ENCODE measurements around the gene NPAS4. TPM values are rescaled to one million over a fixed set of nuclear protein-coding genes. Genes with fewer than 3 reads are reported as not detected.

Gene NPAS4
- total and polyA plus RNA-seq, 9 of the 15 experiments (the other 6 are each of a cell fraction or from before 2014, with no cell fraction given), result not detected

DNA sequence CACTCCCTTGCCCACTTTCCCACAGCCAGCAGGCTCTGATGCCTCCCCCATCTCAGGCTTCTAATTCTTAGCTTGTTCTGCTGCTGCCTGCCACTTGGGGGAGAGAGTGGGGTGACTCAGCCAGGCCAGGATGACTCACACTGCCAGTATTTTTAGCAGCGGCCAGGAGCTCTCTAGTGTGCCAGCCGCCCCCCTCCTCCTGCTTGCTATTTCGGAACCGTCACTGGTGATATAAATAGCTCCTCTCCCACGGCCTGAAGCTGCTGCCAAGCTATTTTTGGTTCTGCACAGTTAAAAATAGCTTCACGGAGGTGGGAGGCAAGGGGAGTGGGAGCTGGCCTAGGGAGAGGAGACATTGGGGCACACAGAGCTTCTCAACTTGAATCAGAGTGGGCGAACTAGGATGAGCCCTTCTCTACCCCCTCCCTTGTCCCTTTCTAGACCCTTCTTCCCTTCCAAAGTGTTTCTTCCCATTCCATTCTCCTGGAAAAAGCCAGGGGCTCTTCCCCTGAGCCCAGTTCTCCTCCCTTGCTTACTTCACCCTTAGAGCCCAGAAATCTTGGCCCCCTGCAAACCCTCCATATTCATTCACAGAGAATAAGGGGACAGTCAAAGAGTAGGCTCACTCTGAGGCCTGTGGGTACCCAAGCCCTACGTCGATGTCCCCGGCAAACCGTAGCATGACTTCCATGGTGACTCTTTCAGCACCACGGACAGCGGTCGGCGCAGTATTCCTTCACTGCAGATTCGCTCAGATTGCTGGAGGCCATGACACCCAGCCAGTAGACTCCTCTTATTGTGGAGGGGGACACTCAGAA is 2.5 kb upstream of the NPAS4 start (continued):
- TF ChIP-seq, protein P1, sequence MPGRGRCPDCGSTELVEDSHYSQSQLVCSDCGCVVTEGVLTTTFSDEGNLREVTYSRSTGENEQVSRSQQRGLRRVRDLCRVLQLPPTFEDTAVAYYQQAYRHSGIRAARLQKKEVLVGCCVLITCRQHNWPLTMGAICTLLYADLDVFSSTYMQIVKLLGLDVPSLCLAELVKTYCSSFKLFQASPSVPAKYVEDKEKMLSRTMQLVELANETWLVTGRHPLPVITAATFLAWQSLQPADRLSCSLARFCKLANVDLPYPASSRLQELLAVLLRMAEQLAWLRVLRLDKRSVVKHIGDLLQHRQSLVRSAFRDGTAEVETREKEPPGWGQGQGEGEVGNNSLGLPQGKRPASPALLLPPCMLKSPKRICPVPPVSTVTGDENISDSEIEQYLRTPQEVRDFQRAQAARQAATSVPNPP (IDR thresholded peaks at IDR 0.05; ENCODE audit: borderline replicate concordance, insufficient read depth, insufficient read length), result no peak
- TF ChIP-seq SREBF2 (CRISPR knock-in tag; IDR thresholded peaks at IDR 0.05) (0 out of 2 replicates have a peak, but pooled peaks have one; percentile 10), TSC22D4 (tag; IDR thresholded peaks at IDR 0.05) (no peak), ZNF766 (CRISPR knock-in tag; conservative IDR thresholded peaks at IDR 0.05) (peak; percentile 73; the same call in 1 of the 2 replicates), ZBTB1 (CRISPR knock-in tag; IDR thresholded peaks at IDR 0.05; ENCODE audit: borderline replicate concordance, low read depth) (peak; percentile 44; the same call in 1 of the 2 replicates), KLF1 (tag; IDR thresholded peaks at IDR 0.05) (no peak)
- TF ChIP-seq, protein P2, sequence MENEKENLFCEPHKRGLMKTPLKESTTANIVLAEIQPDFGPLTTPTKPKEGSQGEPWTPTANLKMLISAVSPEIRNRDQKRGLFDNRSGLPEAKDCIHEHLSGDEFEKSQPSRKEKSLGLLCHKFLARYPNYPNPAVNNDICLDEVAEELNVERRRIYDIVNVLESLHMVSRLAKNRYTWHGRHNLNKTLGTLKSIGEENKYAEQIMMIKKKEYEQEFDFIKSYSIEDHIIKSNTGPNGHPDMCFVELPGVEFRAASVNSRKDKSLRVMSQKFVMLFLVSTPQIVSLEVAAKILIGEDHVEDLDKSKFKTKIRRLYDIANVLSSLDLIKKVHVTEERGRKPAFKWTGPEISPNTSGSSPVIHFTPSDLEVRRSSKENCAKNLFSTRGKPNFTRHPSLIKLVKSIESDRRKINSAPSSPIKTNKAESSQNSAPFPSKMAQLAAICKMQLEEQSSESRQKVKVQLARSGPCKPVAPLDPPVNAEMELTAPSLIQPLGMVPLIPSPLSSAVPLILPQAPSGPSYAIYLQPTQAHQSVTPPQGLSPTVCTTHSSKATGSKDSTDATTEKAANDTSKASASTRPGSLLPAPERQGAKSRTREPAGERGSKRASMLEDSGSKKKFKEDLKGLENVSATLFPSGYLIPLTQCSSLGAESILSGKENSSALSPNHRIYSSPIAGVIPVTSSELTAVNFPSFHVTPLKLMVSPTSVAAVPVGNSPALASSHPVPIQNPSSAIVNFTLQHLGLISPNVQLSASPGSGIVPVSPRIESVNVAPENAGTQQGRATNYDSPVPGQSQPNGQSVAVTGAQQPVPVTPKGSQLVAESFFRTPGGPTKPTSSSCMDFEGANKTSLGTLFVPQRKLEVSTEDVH (IDR thresholded peaks at IDR 0.05; ENCODE audit: low read depth, partially characterized antibody), result no peak
- TF ChIP-seq, protein P3, sequence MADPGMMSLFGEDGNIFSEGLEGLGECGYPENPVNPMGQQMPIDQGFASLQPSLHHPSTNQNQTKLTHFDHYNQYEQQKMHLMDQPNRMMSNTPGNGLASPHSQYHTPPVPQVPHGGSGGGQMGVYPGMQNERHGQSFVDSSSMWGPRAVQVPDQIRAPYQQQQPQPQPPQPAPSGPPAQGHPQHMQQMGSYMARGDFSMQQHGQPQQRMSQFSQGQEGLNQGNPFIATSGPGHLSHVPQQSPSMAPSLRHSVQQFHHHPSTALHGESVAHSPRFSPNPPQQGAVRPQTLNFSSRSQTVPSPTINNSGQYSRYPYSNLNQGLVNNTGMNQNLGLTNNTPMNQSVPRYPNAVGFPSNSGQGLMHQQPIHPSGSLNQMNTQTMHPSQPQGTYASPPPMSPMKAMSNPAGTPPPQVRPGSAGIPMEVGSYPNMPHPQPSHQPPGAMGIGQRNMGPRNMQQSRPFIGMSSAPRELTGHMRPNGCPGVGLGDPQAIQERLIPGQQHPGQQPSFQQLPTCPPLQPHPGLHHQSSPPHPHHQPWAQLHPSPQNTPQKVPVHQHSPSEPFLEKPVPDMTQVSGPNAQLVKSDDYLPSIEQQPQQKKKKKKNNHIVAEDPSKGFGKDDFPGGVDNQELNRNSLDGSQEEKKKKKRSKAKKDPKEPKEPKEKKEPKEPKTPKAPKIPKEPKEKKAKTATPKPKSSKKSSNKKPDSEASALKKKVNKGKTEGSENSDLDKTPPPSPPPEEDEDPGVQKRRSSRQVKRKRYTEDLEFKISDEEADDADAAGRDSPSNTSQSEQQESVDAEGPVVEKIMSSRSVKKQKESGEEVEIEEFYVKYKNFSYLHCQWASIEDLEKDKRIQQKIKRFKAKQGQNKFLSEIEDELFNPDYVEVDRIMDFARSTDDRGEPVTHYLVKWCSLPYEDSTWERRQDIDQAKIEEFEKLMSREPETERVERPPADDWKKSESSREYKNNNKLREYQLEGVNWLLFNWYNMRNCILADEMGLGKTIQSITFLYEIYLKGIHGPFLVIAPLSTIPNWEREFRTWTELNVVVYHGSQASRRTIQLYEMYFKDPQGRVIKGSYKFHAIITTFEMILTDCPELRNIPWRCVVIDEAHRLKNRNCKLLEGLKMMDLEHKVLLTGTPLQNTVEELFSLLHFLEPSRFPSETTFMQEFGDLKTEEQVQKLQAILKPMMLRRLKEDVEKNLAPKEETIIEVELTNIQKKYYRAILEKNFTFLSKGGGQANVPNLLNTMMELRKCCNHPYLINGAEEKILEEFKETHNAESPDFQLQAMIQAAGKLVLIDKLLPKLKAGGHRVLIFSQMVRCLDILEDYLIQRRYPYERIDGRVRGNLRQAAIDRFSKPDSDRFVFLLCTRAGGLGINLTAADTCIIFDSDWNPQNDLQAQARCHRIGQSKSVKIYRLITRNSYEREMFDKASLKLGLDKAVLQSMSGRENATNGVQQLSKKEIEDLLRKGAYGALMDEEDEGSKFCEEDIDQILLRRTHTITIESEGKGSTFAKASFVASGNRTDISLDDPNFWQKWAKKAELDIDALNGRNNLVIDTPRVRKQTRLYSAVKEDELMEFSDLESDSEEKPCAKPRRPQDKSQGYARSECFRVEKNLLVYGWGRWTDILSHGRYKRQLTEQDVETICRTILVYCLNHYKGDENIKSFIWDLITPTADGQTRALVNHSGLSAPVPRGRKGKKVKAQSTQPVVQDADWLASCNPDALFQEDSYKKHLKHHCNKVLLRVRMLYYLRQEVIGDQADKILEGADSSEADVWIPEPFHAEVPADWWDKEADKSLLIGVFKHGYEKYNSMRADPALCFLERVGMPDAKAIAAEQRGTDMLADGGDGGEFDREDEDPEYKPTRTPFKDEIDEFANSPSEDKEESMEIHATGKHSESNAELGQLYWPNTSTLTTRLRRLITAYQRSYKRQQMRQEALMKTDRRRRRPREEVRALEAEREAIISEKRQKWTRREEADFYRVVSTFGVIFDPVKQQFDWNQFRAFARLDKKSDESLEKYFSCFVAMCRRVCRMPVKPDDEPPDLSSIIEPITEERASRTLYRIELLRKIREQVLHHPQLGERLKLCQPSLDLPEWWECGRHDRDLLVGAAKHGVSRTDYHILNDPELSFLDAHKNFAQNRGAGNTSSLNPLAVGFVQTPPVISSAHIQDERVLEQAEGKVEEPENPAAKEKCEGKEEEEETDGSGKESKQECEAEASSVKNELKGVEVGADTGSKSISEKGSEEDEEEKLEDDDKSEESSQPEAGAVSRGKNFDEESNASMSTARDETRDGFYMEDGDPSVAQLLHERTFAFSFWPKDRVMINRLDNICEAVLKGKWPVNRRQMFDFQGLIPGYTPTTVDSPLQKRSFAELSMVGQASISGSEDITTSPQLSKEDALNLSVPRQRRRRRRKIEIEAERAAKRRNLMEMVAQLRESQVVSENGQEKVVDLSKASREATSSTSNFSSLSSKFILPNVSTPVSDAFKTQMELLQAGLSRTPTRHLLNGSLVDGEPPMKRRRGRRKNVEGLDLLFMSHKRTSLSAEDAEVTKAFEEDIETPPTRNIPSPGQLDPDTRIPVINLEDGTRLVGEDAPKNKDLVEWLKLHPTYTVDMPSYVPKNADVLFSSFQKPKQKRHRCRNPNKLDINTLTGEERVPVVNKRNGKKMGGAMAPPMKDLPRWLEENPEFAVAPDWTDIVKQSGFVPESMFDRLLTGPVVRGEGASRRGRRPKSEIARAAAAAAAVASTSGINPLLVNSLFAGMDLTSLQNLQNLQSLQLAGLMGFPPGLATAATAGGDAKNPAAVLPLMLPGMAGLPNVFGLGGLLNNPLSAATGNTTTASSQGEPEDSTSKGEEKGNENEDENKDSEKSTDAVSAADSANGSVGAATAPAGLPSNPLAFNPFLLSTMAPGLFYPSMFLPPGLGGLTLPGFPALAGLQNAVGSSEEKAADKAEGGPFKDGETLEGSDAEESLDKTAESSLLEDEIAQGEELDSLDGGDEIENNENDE (IDR thresholded peaks at IDR 0.05; ENCODE audit: low read depth, low read length), result no peak
